Measurements from ENCODE around the gene RHO.

Gene RHO

GRCh38 chr3:129548104-129548965 is 19.9 kb downstream of the RHO start:
- H3K4me3 ChIP-seq (ENCODE audit: low read depth, low read length), result no peak overlapping the region
- no peak for TF ChIP-seq CTCF (conservative IDR thresholded peaks at IDR 0.05; ENCODE audit: low read depth, low read length)
- DNase-seq (ENCODE audit: low read depth), result no peak

GRCh38 chr3:129549006-129549800 is 20.8 kb downstream of the RHO start:
- peak; percentile 56 for DNase-seq (ENCODE audit: low read depth)
- H3K4me3 ChIP-seq (ENCODE audit: low read depth, low read length), result no peak overlapping the region
- no peak for TF ChIP-seq CTCF (conservative IDR thresholded peaks at IDR 0.05; ENCODE audit: low read depth, low read length)

GRCh38 chr3:129549805-129550204 is 21.4 kb downstream of the RHO start:
- TF ChIP-seq CTCF (conservative IDR thresholded peaks at IDR 0.05; ENCODE audit: low read depth, low read length), result no peak
- no peak for DNase-seq (ENCODE audit: low read depth)
- no peak overlapping the region for H3K4me3 ChIP-seq (ENCODE audit: low read depth, low read length)

- no peak overlapping the region for H3K4me3 ChIP-seq (ENCODE audit: low read depth, low read length)
- TF ChIP-seq CTCF (conservative IDR thresholded peaks at IDR 0.05; ENCODE audit: low read depth, low read length), result no peak
- DNase-seq (ENCODE audit: low read depth), result no peak
These were observed 24.0 kb downstream of the RHO start for GRCh38 chr3:129552287-129553050.

- no peak for TF ChIP-seq CTCF (conservative IDR thresholded peaks at IDR 0.05; ENCODE audit: low read depth, low read length)
- DNase-seq (ENCODE audit: low read depth), result no peak
- no peak overlapping the region for H3K4me3 ChIP-seq (ENCODE audit: low read depth, low read length)
These were observed 24.7 kb downstream of the RHO start for GRCh38 chr3:129553171-129553570.

GRCh38 chr3:129553719-129554118 is 25.3 kb downstream of the RHO start:
- no peak for TF ChIP-seq CTCF (conservative IDR thresholded peaks at IDR 0.05; ENCODE audit: low read depth, low read length)
- DNase-seq (ENCODE audit: low read depth), result no peak
- no peak overlapping the region for H3K4me3 ChIP-seq (ENCODE audit: low read depth, low read length)

Measured in choroid plexus epithelial cell (primary cell).